GM12872 (cell line): ENCODE results near the gene FAM241B.

ENCODE experiments used
- TF ChIP-seq, protein P1 (sequence below): IDR thresholded peaks from 3 replicates; pipeline ENCODE4 v1.5.1; 2011; ENCODE audit warnings: low read depth, mild to moderate bottlenecking, low read length, moderate library complexity; ENCODE audit not compliant: insufficient read depth

The FAM241B gene

GRCh38 chr10:69646185-69647060, 16.4 kb downstream of the FAM241B start:
- TF ChIP-seq, protein P1, sequence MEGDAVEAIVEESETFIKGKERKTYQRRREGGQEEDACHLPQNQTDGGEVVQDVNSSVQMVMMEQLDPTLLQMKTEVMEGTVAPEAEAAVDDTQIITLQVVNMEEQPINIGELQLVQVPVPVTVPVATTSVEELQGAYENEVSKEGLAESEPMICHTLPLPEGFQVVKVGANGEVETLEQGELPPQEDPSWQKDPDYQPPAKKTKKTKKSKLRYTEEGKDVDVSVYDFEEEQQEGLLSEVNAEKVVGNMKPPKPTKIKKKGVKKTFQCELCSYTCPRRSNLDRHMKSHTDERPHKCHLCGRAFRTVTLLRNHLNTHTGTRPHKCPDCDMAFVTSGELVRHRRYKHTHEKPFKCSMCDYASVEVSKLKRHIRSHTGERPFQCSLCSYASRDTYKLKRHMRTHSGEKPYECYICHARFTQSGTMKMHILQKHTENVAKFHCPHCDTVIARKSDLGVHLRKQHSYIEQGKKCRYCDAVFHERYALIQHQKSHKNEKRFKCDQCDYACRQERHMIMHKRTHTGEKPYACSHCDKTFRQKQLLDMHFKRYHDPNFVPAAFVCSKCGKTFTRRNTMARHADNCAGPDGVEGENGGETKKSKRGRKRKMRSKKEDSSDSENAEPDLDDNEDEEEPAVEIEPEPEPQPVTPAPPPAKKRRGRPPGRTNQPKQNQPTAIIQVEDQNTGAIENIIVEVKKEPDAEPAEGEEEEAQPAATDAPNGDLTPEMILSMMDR, result no peak

DNA sequence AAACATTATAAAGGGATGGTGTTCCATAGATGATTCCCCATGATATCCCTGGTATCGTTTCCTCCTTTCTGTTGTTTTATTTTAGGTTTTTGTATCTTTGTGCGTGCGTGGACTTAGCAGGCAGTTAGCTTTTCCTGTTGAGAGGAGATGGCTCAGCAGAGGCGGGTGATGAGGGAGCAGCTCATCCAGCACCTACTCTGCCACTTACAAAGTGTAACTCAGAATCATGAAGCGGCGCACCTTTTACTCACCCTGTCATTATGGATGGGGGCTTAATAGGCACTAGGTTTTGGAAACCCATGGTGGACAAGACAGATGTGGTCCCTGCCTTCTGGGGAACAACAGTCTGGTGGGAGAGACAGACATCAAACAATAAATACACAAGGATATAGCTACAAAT, 17.1 kb downstream of the FAM241B start:
- TF ChIP-seq, protein P1, result no peak

- TF ChIP-seq, protein P1, result no peak
Observed at GRCh38 chr10:69647819-69648218, 17.8 kb downstream of the FAM241B start.

- TF ChIP-seq, protein P1, result no peak
Observed at GRCh38 chr10:69648461-69648860, 18.4 kb downstream of the FAM241B start.

- TF ChIP-seq, protein P1, result no peak
Observed at GRCh38 chr10:69649786-69650550, 19.9 kb downstream of the FAM241B start.

- TF ChIP-seq, protein P1, result no peak
Observed at GRCh38 chr10:69650589-69651261, 20.7 kb downstream of the FAM241B start.

GRCh38 chr10:69651362-69651761, 21.3 kb downstream of the FAM241B start:
- TF ChIP-seq, protein P1, result no peak
